Keratinocyte (primary cell): ENCODE data around the gene HPN. TPM values are rescaled to one million over a fixed set of nuclear protein-coding genes. Genes with fewer than 3 reads are reported as not detected.
A peak's percentile ranks its signal among the peaks of the same experiment; 100 is the strongest.

Source experiments
- DNase-seq: peaks from one replicate; pipeline ENCODE4 v3.0.0-alpha.2; 2011; ENCODE audit warnings: low read depth, missing footprints, low spot score
- FAIRE-seq: peaks from 2 replicates; lab custom pipeline; 2011; peaks lifted over from hg19 to GRCh38; lab: Jason Lieb, UNC
- H2AFZ ChIP-seq: 2 replicates; pipeline ENCODE4 v1.6.0; 2012; ENCODE audit warnings: low read length, control low read depth, inconsistent platforms; ENCODE audit not compliant: control insufficient read depth
- H3K27ac ChIP-seq: 2 replicates; pipeline ENCODE4 v1.5.1; 2011; ENCODE audit warnings: low read length; ENCODE audit not compliant: control insufficient read depth, insufficient read depth
- H3K27me3 ChIP-seq: 3 replicates; pipeline ENCODE4 v1.6.0; 2011; ENCODE audit warnings: low read length; ENCODE audit not compliant: control insufficient read depth, insufficient read depth; ENCODE audit errors: extremely low read depth
- H3K36me3 ChIP-seq, 2 experiments: 2 replicates in 1 of 2; 3 replicates in 1 of 2; pipeline ENCODE4 v1.5.1; 2011; ENCODE audit warnings: low read length in 2 of 2, mild to moderate bottlenecking in 1 of 2; ENCODE audit not compliant: control insufficient read depth in 2 of 2, insufficient read depth in 2 of 2; ENCODE audit errors: extremely low read depth in 1 of 2
- H3K4me1 ChIP-seq: 3 replicates; pipeline ENCODE4 v1.5.1; 2011; ENCODE audit warnings: low read length; ENCODE audit not compliant: control insufficient read depth, insufficient read depth; ENCODE audit errors: extremely low read depth
- H3K4me2 ChIP-seq: 3 replicates; pipeline ENCODE4 v1.6.0; 2011; ENCODE audit warnings: low read depth, low read length; ENCODE audit not compliant: control insufficient read depth, insufficient read depth; ENCODE audit errors: extremely low read depth
- H3K4me3 ChIP-seq, 3 experiments: fragments of 200-600 bp in 1 of 3; sonication (generic) in 1 of 3; 2 replicates in 2 of 3; 3 replicates in 1 of 3; pipeline ENCODE4 v1.5.1; 2011 to 2016; ENCODE audit warnings: low read length in 3 of 3, mild to moderate bottlenecking in 3 of 3, control low read depth in 2 of 3, inconsistent platforms in 1 of 3, low read depth in 1 of 3, mixed read lengths in 1 of 3, mixed run types in 1 of 3, moderate library complexity in 1 of 3; ENCODE audit not compliant: control insufficient read depth in 2 of 3, insufficient read depth in 2 of 3; ENCODE audit errors: extremely low read depth in 1 of 3
- H3K79me2 ChIP-seq: 2 replicates; pipeline ENCODE4 v1.6.0; 2012; ENCODE audit warnings: low read length; ENCODE audit not compliant: control insufficient read depth, insufficient read depth
- H3K9ac ChIP-seq: 3 replicates; pipeline ENCODE4 v1.6.0; 2011; ENCODE audit warnings: low read length; ENCODE audit not compliant: control insufficient read depth, insufficient read depth; ENCODE audit errors: extremely low read depth
- H3K9me1 ChIP-seq: 3 replicates; pipeline ENCODE4 v1.6.0; 2011; ENCODE audit warnings: low read length; ENCODE audit not compliant: control insufficient read depth, insufficient read depth; ENCODE audit errors: extremely low read depth
- H3K9me3 ChIP-seq: 2 replicates; pipeline ENCODE4 v1.5.1; 2012; ENCODE audit warnings: low read depth, low read length; ENCODE audit not compliant: control insufficient read depth
- H4K20me1 ChIP-seq: 3 replicates; pipeline ENCODE4 v1.6.0; 2011; ENCODE audit warnings: low read length; ENCODE audit not compliant: control insufficient read depth, insufficient read depth; ENCODE audit errors: extremely low read depth
- CTCF ChIP-seq, 3 experiments: IDR thresholded peaks in 1 of 3; conservative IDR thresholded peaks in 1 of 3; optimal IDR thresholded peaks in 1 of 3; 2 replicates in 2 of 3; 3 replicates in 1 of 3; pipeline versions ENCODE3 to v1.5.1; 2011; ENCODE audit warnings: low read length in 3 of 3, mild to moderate bottlenecking in 3 of 3, moderate library complexity in 2 of 3, control low read depth in 1 of 3, inconsistent platforms in 1 of 3; ENCODE audit not compliant: insufficient read depth in 2 of 3; ENCODE audit errors: extremely low read depth in 1 of 3
- EZH2 ChIP-seq: IDR thresholded peaks from one replicate; pipeline ENCODE4 v1.6.1; 2012; ENCODE audit warnings: inconsistent platforms, mild to moderate bottlenecking, low read length, moderate library complexity
- dilution Hi-C: fragments of 300-500 bp; cut with MboI; formaldehyde crosslinking; loops from one replicate; pipeline ENCODE4 v1.7.0; 2020; ENCODE audit warnings: low sequenced_read_pairs; ENCODE audit not compliant: extremely low pct_ligation_motif_present
- polyA plus RNA-seq, 5 experiments: library from polyadenylated mRNA; depleted of rRNA in 3 of 5; stranded (reverse) in 3 of 5; stranded (forward) in 1 of 5; unstranded in 1 of 5; fragments of >200 nt; gene quantifications; 1 replicate in 1 of 5; 2 replicates in 3 of 5; 3 replicates in 1 of 5; pipeline versions ENCODE4 v1.2.1 to v1.2.3, GENCODE V29; 2011 to 2012; ENCODE audit warnings: missing spikeins in 2 of 5, low read depth in 1 of 5, low replicate concordance in 1 of 5

HPN gene
- polyA plus RNA-seq, 1 donor (not counting 4 experiments of a cell fraction or from before 2014, with no cell fraction given), result not detected

DNA sequence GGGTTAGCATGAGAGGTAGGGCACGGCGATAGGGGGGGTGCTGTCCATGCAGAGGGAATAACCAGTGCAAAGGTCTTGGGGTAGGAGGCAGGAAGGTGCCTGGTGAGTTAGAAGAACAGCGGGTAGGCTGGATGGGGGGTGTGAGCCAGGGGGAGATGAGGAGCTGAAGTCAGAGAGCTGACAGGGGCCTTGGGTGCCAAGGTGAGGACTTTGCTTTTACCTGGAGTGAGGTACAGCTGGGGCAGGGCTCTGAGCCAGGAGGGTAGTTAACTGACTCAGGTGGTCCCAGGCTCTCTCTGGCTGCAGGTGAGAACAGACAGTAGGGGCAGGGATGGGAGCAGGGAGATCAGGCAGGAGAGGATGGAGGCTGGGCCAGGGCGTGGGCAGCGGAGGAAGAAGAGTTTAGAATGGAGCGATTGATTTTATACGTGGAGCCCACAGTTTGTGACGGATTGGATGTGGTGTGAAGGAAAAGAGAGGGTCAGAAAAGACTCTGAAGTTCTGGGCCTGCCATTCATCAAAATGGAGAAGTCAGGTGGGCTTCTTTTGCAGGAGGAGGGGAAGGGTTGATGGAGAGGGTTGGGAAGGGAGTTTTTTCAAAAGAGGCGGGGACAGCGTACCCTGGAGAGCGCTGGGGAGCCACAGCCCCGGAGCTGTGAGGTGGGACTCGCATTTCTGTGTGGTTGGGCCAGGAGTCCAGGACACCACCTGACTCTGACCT, 42.6 kb upstream of the HPN start:
- Histone ChIP-seq H3K9ac (peak overlapping the region; percentile 77), H3K79me2 (peaks cover 26% of the 10 kb centered on the region), H3K4me2 (peak overlapping the region; percentile 83), H3K9me3 (no peaks in the 10 kb centered on the region), H4K20me1 (peaks cover 2% of the 10 kb centered on the region), H3K4me3 (peak overlapping the region in 1 of 3 experiments; percentile 76), H3K27me3 (no peaks in the 10 kb centered on the region), H3K36me3 (peaks cover 0 to 6% of the 10 kb centered on the region in 2 experiments), H3K9me1 (no peaks in the 10 kb centered on the region), H2AFZ (peak overlapping the region; percentile 92), H3K4me1 (peaks cover 15% of the 10 kb centered on the region), H3K27ac (no peak overlapping the region)
- no peak for TF ChIP-seq CTCF (optimal IDR thresholded peaks at IDR 0.05 in 1 of 3, IDR thresholded peaks at IDR 0.05 in 1 of 3, conservative IDR thresholded peaks at IDR 0.05 in 1 of 3; ENCODE audit: extremely low read depth in 1 of 3, insufficient read depth in 2 of 3, low read length in 3 of 3)
- TF ChIP-seq EZH2, result no peak
- DNase-seq (no peak), FAIRE-seq (no peak)
- dilution Hi-C loops, result no loop called here

- Histone ChIP-seq H4K20me1 (peaks cover 2% of the 10 kb centered on the region), H3K27me3 (no peaks in the 10 kb centered on the region), H3K4me3 (peak within 1 kb of the TSS; percentile 66 to 83 (median 76)), H3K9ac (peak within 1 kb of the TSS; percentile 77), H3K9me3 (no peaks in the 10 kb centered on the region), H3K79me2 (peaks cover 33% of the 10 kb centered on the region), H3K4me2 (peak within 1 kb of the TSS; percentile 94), H3K36me3 (peaks cover 0 to 6% of the 10 kb centered on the region in 2 experiments), H3K9me1 (no peaks in the 10 kb centered on the region), H2AFZ (peak within 1 kb of the TSS; percentile 92), H3K4me1 (peaks cover 15% of the 10 kb centered on the region), H3K27ac (peak within 1 kb of the TSS; percentile 66)
- TF ChIP-seq EZH2 (no peak), CTCF (optimal IDR thresholded peaks at IDR 0.05 in 1 of 3, IDR thresholded peaks at IDR 0.05 in 1 of 3, conservative IDR thresholded peaks at IDR 0.05 in 1 of 3; ENCODE audit: extremely low read depth in 1 of 3, insufficient read depth in 2 of 3, low read length in 3 of 3) (no peak)
- FAIRE-seq (no peak), DNase-seq (peak; percentile 13)
- dilution Hi-C loops, result no loop called here
Measured at GRCh38 chr19:34999498-35000337, 41.8 kb upstream of the HPN start, which contains the start of gene GRAMD1A. Gene GRAMD1A (plus strand): TSS chr19:35000323. CDS start chr19:35000479, 156 bp downstream.
